GM19328 (cell line): ENCODE measurements around the gene CYP4A22.
"Not testable (repeated sequence)": the region's sequence is repeated elsewhere in the genome, so short reads cannot be mapped to it uniquely, and the experiment has no call there.

Source experiments
- ATAC-seq: cut with Tn5 transposase; IDR thresholded peaks from one replicate; pipeline ENCODE4 v1.9.1; 2021; ENCODE audit warnings: mild to moderate bottlenecking, moderate library complexity; ENCODE audit not compliant: unreplicated experiment

The CYP4A22 gene

GRCh38 chr1:47137198-47137597 lies at the start of gene CYP4A22:
TSS of gene CYP4A22 (plus strand) at chr1:47137441. CDS start at chr1:47137486, 45 bp downstream.
- ATAC-seq: no peak

- not testable (repeated sequence) for ATAC-seq
These were observed 47.9 kb upstream of the CYP4A22 start for GRCh38 chr1:47089356-47089755.

DNA sequence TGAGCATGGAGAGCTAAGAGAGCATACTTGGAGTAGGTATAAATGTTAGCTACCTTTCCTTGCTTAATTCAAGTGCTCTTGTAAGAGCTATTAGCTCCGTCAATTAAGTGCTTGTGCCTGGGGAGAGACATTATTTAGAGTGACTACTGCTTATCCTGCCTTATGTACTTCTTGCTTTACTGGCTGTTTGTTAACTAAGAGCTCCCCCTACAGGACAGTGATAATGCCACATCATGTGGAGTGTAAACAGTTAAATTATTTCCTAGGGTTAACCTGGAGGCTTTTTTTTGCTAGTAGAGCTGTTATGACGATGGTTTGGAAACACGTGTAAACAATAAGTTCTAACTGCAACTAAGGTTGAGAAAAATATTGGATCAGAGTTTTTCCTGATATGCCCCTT lies 45.8 kb upstream of the CYP4A22 start:
- ATAC-seq: not testable (repeated sequence)

DNA sequence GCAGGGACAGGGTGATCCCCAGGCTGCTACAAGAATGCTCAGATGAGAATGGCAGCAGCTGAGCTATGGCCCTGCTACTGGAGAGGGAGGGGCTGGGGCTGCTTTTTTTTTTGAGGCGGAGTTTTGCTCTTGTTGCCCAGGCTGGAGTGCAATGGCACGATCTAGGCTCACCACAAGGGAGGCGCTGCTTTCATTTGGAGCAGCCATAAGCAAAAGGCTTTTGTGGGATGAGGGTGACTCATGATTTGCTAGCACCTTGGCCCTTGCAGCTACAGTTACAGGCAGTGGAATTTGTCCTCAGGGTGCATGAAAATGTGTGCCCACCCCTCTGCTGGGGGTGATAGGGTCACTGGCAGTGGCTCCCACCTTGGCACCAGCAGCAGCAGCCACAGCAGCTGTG lies 32.4 kb upstream of the CYP4A22 start:
- no peak for ATAC-seq

DNA sequence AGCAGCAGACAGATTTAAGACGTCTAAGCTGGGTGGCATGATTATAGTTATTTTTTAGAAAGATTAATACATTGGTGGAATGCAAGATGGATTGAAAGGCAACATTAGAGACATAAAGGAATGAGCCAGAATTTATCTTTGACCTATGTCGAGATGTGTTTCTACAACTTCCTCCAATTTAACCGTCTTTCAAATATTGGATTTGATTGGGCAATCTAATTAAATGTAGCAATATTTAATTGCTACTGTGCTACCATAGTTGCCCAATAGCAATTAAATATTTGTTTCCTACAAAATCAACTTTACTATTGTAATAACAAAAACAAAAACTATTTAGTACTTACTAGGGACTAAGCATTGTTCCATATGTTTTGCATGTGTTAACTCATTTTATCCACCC lies 30.4 kb upstream of the CYP4A22 start:
- ATAC-seq: no peak

- not testable (repeated sequence) for ATAC-seq
These were observed 29.2 kb upstream of the CYP4A22 start for GRCh38 chr1:47107851-47108574.

DNA sequence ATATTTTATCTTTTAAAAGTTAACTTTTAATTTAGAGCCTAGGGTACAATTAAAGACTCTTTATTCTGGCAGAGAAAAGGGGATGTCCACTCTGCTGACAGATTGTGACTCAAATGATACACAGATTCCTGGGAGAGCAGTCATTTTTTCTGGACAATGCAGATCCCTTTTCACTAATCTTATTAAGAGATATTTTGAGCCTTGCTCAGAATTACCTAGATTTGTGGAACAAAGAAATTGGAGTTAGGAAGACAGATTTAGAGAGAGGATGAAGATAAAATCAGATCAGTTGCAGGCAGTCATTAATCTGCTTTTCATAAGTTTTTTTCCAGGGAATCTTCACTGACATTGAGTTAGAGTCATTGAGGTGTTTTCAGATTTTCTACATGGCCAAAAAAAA lies 27.8 kb upstream of the CYP4A22 start:
- ATAC-seq: not testable (repeated sequence)

DNA sequence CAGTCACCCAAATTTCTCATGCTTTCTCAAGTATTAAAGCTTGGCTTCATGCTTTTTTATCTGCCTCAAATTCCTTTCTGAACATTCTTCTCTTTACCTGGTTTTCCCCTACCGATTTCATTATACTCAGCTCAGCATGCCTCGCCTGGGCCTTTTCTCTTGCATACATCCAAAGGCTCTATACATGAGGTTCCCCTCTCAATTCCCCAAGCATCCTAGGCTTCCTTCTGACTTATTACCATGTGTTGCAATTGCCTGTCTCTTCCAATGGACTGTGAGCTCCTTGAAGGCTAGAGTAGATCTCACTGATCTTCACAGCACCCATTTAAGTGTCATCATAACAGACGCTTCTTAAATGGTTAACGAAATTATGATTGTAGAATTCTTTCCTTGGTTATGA lies 24.1 kb upstream of the CYP4A22 start:
- no peak for ATAC-seq

- ATAC-seq: not testable (repeated sequence)
These were observed 16.2 kb upstream of the CYP4A22 start for GRCh38 chr1:47121039-47121438.

- not testable (repeated sequence) for ATAC-seq
These were observed 12.4 kb upstream of the CYP4A22 start for GRCh38 chr1:47124834-47125233.

- not testable (repeated sequence) for ATAC-seq
These were observed 10.2 kb upstream of the CYP4A22 start for GRCh38 chr1:47126997-47127396.

DNA sequence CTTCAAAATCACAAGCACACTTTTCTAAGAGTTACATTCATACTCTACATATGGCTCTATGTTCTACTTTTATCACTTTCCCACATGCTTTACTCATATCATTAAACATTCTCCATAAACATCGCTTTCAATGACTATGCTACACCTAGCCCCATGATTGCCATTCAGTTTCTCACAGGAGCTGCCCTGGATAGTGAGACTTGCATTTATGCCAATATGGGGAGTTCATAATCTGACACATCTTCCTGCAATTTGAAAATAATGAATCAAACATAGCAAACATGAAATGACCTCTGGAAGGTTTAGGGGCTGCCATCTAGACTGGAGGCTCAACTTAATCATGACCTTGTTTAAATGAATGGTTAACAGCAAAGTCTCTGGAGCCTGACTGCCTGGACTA lies 9.0 kb upstream of the CYP4A22 start:
- no peak for ATAC-seq

GRCh38 chr1:47128854-47129253 lies 8.4 kb upstream of the CYP4A22 start:
- ATAC-seq: not testable (repeated sequence)

DNA sequence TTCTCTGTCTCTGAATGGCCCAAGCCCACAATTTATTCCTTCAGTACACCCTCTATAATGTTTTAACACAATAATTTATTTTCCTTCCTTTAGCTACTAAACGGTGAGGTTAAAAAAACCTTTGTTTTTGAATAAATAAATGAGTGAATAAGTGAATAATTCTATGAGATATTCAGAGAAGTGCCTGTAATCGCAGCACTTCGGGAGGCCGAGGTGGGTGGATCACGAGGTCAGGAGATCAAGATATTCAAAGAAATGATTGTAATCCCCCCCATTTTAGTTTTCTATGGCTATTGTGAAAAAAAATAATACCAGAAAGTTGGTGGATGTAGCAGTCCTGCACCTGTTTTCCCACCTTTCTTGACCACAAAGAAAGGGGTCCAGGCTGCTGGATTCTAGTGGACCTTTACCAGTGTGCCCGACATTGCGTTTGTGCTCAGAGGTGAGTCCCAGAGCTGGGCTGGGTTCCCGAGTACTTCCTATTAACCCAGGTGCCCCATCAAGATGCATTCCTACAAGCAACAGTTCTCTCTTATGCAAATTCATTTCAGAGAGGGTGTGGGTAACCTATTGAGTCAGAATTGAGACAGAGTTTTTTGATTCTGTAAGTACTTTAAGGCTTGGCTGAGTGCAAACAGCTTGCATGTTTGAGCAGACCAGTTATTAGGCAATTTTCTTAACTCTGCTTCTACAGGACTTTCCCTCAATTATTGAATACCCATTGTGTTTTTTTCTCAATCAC lies 7.6 kb upstream of the CYP4A22 start:
- ATAC-seq: not testable (repeated sequence)

DNA sequence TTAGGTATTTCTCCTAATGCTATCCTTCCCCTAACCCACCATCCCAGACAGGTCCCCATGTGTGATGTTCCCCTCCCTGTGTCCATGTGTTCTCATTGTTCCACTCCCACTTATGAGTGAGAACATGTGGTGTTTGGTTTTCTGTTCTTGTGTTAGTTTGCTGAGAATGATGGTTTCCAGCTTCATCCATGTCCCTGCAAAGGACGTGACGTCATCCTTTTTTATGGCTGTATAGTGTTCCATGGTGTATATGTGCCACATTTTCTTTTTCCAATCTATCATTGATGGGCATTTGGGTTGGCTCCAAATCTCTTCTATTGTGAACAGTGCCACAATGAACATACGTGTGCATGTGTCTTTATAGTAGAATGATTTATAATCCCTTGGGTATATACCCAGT lies 4.6 kb upstream of the CYP4A22 start:
- ATAC-seq: not testable (repeated sequence)

- no peak for ATAC-seq
These were observed 829 bp downstream of the CYP4A22 start for GRCh38 chr1:47137925-47138615.

GRCh38 chr1:47140358-47140757 lies 3.1 kb downstream of the CYP4A22 start:
- ATAC-seq: not testable (repeated sequence)

DNA sequence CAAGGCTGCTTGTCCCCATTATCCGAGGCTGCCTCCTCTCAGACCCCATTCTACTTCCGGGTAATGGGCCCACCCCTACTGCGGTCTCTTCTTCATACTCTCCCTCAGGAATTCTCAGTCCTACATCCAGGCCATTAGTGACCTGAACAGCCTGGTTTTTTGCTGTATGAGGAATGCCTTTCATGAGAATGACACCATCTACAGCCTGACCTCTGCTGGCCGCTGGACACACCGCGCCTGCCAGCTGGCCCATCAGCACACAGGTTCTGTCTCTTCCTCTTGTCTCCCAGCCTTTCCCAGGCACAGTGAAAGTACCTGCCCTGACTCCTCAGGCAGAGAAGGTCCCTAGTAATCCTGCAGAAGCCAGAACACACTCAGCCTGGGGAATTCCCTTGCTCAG lies 6.4 kb downstream of the CYP4A22 start:
- ATAC-seq: not testable (repeated sequence)

- ATAC-seq: not testable (repeated sequence)
These were observed 9.3 kb downstream of the CYP4A22 start for GRCh38 chr1:47146495-47146894.

- ATAC-seq: no peak
These were observed 10.0 kb downstream of the CYP4A22 start for GRCh38 chr1:47147047-47147785.

DNA sequence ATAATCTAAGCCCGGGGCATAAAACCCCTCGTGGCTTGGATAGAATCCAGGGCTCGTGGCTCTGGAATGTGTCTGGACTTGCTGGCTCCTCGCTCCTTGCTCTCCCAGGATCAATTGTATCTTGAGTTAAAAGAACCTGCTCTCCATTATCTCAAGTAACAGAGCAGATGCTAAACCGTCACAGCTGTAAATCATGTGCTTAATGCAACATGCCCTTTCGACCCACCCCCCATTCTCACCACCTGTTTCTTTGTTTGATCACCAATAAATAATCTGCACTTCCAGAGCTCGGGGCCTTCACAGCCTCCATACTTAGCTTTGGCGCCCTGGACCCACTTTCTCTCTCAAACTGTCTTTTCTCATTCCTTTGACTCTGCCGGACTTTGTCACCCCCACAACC lies 11.9 kb downstream of the CYP4A22 start:
- ATAC-seq: not testable (repeated sequence)
